T-helper 2 cell (primary cell): Measurements from ENCODE around the gene CASZ1.

Experiments used
- DNase-seq, 5 experiments: peaks; one replicate each; pipeline versions ENCODE4 v3.0.0 to v3.0.0-alpha.2; 2012 to 2022
- total RNA-seq, 2 donors: gene quantifications; one replicate each; lab custom pipeline; 2026; lab: John Stamatoyannopoulos, UW

Gene CASZ1, protein sequence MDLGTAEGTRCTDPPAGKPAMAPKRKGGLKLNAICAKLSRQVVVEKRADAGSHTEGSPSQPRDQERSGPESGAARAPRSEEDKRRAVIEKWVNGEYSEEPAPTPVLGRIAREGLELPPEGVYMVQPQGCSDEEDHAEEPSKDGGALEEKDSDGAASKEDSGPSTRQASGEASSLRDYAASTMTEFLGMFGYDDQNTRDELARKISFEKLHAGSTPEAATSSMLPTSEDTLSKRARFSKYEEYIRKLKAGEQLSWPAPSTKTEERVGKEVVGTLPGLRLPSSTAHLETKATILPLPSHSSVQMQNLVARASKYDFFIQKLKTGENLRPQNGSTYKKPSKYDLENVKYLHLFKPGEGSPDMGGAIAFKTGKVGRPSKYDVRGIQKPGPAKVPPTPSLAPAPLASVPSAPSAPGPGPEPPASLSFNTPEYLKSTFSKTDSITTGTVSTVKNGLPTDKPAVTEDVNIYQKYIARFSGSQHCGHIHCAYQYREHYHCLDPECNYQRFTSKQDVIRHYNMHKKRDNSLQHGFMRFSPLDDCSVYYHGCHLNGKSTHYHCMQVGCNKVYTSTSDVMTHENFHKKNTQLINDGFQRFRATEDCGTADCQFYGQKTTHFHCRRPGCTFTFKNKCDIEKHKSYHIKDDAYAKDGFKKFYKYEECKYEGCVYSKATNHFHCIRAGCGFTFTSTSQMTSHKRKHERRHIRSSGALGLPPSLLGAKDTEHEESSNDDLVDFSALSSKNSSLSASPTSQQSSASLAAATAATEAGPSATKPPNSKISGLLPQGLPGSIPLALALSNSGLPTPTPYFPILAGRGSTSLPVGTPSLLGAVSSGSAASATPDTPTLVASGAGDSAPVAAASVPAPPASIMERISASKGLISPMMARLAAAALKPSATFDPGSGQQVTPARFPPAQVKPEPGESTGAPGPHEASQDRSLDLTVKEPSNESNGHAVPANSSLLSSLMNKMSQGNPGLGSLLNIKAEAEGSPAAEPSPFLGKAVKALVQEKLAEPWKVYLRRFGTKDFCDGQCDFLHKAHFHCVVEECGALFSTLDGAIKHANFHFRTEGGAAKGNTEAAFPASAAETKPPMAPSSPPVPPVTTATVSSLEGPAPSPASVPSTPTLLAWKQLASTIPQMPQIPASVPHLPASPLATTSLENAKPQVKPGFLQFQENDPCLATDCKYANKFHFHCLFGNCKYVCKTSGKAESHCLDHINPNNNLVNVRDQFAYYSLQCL (N-terminal part only)
- 22.5 to 54.6 reads per million in 2 donors for total RNA-seq

DNA sequence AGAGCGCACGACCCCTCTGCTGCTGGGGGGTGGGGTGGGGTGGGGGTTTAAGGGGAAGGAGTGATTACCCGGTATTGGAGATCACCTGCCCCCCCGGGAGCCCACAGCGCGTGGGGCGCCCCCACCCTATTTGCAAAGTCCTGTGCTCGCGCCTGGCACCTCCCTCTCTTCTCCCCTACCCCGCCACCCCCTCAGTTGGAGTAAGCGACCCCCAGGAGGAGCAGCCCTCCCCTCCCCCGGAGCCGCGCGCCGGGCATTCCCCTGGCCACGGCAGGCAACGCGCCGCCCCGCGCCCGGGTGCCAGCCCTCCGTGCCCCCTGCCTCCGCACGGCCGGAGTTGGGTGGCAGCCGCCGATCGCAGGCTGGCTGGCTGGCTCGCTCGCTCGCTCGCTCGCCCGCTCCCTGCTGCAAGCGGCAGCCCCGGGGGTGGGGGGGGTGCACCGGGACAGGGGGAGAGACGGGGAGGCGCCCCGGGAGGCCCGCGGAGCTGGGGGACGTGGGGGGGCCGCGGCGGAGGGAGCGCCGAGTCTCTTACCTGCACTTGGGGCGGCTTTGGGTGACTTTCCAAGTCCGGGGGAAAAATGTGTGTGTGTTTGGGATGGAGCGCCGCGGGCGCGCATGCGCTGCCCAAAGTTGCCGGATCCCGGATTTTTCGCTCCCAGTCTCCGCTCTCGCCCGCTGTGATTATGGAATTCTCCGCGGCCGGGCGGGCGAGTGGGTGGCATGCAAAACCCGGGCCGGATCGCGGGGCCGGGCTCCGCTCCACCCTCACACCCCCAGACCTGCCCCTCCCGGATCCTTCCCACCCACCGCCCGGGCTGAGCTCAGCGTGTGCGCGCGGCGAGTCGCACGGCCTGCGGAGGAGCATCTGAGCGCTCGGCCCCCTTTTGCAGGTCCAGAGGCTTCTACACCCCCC lies at the start of gene CASZ1:
CASZ1 (minus strand) TSS at position 618 of the 916 bp plus-strand sequence. CDS start 102,757 bp downstream, outside the sequence.
- no peak for DNase-seq

DNA sequence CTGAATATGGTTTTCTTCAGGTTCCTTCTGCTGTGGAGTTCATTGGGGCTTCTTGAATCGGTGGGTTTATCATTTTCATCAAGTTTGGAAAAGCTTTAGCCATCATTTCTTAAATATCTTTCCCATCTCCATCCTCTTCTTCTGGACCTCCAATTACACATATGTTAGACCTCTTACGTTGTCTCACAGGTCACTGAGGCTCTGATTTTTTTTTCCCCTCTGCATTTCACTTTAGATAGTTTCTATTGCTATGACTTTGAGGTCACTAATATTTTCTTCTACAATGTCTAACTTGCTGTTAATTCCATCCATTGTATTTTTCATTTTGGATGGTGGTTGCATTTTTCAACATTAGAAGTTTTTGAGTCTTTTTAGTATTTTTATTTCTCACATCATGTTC lies 47.3 kb upstream of the CASZ1 start:
- no peak for DNase-seq

DNA sequence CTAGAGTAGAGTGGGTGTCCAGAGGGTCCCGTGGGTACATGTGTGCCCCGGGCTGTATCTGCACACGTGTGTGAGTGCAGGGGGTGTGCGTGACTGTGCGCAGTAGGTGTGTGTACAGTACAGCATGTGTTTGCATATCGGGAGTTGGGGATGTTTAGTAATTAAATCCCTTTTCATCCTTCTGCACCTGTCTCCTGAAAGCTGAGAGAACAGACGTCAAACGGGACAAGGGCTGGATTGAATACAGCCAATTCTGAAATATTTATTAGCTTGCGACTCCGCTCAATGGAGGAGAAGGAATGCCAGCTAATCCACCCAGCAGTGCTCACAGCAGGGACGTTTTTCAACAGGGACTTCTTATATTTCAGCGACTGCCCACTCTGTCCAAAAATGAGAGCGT lies 44.7 kb upstream of the CASZ1 start:
- no peak for DNase-seq

DNA sequence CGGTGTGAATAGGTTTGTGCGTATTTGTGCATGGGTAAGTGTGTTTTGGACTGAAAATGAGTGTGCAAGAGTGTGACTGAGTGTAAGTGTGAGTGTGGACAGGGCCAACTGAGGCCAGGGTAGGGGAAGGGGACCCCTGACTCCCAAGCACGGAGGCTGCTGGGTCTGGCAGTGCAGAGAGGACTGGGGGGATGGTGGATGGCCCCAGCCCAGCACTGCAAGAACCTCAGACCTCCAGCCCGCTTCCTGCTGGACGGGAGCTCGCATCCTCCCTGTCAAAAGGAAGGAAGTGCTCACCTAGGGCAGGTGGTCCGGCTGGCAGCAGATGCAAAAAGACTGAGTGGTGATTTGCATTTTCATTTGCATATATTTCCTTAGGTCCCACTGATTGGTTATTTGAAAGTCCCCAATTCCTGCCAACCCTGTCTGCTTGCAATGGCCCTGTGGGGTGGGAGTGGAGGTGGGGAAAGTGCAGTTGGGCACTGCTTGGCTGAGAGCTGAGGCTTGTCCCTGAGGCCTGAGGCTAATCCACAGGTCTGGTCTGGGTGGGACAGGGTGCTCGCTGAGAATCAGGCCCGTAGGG lies 42.8 kb upstream of the CASZ1 start:
- DNase-seq, result no peak

DNA sequence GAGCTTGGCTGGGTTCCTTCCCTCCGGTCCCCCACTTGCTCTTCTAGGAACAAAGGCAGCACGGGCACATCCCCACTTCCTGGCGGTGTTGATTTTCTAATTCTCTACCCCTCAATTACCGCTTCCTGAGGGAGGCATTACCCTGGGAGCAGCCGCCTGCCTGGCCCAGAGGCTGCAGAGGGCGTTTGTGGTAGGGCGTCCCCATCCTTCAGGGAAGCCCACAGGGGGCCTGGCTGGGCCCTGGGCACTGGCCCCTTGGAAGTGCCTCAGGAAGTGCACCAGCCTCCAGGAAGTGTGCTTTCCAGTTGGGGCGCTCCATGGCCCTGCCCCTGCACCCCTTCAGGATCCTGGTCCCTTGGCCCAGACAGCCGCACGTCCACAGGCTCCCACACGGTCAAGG lies 42.1 kb upstream of the CASZ1 start:
- no peak for DNase-seq

DNA sequence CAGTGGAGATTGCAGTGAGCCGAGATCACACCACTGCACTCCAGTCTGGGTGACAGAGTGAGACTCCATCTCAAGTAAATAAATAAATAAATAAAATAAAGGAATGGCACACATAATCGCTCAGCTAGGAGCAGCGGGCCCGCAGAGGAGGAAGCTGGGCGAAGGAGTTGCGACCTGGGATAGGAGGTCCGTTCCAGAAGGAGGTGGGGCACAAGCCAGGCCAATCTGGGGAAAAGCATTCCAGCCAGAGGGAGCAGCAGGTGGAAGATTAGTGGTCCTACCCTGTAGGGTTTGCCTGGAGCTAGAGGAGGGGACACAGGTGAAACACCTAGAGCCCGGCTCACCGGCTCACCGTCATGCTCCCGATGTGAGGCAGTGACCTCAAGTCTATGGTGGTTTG lies 40.3 kb upstream of the CASZ1 start:
- DNase-seq, result no peak

DNA sequence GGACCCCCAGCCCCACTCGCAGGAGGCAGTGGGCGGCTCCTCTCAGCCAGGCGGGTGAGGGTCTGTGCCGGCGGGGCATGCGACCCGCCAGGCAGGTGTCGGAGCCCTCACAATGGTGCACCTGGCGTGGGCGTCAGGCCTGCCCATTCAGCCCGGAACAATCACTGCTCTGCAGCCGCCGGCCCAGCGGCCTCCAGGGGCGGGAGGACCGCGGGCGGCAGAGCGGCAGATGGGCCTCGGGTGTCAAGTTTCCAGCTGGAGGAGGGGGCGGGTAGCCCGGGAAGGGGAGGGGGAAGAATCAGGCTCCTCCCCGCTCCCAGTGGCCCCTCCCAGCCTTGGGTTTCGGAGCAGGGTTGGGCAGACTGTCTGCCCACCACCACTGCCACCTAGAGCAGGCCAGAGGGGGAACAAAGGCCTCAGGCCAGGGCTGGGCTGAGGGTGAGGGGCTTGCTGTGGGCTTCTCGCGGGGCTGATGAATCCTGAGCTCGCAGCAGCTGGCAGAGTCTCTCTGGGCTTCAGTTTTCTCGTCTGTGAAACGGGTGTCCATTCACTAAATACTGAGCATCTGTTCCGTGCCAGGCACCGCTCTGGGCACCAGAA lies 39.5 kb upstream of the CASZ1 start:
- no peak for DNase-seq

DNA sequence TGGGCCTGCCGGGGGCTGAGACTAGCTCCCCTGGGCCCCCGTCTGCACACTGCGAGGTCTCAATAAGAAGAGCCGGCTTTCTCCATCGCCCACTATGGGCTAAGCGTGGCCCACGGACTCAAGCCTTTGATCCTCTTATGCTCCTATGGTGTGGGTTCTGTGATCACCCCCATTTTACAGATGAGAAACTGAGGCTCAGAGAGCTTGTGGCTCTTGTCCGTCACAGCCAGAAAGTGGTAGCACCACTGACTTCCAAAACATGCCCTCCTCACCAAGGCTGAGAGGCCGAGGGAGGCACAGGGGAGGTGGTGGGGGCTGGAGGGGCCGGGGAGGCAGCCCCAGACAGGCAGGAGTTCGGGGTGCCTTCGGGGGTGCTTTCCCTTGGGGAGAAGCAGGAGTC lies 39.0 kb upstream of the CASZ1 start:
- no peak for DNase-seq

DNA sequence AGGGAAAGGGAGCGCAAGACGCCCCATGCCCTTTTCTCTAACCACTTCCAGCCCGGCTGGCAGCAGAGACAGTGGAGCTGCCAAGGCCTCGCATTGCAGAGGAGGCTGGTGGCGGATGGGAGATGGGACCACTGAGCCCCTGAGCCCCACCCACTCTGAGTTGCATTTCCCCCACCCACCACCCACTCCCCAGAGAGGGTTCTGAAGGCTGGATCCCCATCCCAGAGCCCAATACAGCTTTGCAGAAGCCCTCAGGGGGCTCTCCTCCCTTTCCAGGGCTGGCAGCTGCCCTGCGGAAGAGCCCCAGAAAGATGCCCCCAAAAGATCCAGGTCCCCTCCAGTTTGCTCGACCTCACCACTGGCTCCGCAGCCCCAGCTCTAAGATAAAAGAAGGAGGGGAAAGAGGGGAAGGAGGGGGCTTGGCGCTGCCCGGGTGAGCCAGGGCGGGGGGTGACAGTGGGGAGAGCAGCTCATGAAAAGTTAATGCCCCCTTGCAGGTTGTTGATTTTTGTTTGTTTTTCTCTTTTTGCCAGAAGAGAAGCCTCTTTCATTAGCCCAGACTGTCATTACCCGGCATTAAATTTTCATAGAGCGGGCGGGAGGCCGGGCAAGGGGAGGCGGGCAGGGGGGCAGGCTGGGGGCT lies 38.4 kb upstream of the CASZ1 start:
- DNase-seq, result no peak

DNA sequence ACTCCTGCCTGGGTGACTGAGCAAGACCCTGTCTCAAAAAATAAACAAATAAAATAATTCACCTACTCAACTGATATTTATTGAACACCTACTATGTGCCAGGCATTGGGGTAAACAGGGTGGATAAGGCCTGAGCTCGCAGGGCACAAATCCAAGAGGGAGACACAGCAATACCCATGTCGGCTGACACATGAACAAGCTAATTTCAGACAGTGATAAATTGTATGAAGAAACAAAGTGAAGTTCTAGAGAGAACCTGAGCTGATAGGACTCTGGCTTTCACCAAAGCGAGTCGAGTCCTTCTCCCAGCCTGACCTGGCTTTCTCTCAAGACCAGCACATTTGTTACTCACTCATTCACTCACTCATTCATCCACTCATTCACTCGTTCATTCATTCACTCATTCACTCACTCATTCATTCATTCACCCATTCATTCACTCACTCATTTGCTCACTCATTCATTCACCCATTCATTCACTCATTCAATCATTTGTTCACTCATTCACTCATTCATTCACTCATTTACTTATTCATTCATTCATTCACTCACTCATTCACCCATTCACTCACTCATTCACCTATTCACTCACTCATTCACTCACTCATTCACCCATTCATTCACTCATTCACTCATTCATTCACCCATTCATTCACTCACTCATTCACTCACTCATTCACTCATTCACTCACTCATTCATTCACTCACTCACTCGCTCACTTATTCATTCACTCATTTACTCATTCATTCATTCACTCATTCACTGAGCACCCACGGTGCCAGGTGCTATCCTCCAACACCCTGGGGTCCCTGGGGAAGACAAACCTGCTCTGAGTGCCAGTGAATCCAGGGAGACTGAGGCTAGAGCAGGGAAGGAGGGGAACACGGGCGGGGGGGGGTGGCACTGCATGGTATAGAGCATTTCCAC lies 37.4 kb upstream of the CASZ1 start:
- DNase-seq, result peak in 1 of 5 experiments; percentile 14

DNA sequence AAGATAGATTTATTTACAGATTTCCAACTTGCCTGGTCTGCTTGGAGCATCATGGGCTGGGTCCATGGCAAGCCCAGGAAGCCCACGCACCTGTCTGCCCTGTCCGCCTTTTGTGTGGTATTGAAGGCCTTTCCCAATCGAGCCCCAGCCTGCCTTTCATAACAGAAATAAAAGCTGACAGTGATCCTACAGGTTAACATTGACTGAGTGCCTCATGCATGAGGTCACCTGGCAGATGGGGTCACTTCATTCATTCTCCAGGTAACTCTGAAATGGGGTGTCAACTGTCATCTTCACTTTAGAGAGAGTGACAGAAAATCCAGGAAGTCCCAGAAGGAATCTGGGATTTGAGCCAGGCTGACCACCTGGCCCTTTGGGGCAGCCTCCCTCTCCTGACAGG lies 36.3 kb upstream of the CASZ1 start:
- DNase-seq, result no peak

DNA sequence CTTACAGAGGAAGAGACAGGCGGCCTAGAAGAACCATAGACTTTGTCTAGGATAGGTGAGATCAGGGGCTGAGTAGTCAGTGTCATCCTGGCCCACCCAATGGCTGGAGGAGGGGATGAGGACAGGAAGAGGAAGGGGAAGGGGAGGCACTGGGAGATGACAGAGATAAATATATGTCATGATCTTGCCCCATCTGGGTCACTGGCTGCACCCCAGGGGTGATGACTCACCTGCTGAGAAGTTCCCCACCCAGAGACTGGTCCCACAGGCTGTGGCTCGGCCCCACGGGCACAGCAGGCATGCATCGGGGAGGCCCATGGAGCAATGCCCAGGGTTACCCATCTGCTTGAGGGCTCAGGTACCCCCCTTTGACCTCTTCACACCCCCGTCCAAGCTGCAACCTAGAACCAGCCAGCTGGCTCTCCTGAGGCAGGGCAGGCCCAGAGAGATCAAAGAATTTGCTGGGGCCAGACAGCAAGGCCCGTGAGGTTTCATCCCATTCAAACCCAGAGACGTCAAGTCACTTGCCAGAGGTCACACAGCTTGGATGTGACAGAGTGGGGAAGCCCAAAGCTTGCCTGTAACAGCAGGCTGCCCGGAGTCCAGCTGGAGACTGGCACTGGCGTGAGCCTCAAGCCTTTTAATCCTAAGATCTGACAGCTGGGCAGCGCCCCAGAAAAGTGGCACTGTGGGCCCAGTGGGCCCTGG lies 34.7 kb upstream of the CASZ1 start:
- peak in 1 of 5 experiments; percentile 20 for DNase-seq

DNA sequence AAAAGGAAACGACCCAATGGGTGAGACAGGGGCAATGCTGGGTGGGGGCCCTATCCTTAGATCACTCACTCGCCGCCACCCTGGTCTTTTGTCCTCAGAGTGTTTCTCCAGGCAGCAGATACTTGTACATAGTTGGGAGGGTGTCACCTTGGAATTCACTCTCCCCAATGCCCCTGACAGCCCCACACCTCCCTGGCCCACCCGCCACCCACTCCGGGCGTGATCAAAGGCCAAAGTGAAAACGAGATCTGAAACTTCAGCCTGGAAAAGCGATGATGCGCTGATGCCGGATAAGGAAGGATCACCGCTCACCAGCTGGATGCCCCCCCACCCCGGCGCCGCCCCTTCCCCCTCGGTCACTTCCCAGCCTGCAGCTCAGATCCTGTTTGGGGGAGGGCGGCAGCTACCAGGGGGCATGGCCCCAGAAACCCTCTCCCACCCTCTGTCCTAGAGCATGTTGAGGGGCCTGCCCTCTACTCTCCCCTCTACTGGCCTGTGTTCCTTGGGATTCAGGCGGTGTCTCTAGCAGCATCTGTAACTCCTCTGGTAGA lies 33.6 kb upstream of the CASZ1 start:
- no peak for DNase-seq

DNA sequence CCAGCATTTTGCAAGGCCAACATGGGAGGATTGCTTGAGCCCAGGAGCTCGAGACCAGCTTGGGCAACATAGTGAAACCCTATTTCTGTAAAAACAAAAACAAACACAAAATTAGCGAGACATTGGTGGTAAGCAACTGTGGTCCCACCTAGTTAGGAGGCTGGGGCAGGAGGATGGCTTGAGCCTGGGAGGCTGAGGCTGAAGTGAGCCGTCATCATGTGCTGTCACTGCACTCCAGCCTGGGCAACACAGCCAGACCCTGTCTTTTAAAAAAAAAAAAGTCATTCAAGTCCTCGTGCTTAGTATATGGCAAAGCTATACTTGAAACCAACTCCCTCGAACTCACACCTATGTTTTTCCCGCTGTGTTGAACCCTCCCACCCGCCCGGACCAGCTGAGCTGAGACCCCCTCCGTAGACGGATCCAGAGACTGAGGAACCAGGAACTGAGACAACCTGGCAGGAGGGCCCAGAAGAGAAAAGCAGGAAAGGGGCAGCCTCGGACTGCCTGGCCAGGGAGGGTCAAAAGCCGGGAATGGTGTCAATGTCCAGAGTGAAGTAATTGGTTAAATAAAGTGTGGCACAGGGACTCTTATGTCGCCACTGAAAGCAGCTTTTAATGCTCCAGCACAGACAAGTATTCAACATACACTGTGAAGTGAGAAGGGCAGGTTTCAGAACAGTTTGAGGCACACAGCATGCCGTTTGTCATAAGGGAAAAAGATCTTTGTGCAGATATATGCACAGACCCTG lies 32.8 kb upstream of the CASZ1 start:
- no peak for DNase-seq

DNA sequence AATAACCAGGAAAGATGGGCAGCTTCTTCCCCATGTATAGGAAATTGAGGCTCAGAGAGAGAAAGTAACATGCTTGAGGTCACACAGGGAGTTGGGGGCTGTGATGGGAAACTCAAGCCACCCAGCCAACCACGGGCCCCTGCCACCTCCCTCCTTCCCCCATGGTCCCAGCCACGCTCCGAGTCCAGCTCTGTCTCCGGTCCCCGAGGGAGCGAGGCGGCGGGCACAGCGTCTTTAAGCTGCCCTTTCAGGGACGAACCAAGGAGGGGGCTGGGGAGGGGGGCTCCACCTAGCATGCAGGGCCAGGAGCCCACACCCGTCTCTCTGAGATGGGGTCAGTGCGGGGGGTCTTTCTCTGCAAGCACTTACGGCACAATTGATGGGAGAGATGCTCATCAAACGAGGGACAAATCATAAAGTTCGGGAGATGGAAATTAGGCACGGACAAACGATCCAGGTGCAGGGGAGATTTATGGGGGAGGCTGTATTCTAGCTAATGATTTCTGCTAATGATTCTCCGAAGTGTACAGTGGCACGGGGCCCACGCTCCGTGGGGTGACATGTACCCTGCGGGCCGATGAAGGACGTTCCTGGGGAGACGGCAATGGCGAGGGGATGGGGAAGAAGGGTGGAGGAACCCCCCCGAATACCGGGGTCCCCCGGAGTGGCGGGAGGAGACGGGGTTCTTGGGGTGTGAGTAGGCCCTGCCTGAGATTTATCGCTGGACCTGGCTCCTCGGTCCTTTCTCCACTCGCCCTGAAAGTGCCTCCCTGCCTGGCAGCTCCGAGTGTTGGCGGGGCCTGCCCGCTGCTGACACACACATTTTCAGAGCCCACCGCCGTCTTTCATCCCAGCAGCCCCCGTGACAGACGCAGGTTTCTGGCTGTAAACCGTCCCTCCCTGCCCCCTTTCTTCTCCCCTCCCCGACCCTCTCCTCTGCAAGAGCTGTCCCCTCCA lies 31.2 kb upstream of the CASZ1 start:
- DNase-seq, result no peak

DNA sequence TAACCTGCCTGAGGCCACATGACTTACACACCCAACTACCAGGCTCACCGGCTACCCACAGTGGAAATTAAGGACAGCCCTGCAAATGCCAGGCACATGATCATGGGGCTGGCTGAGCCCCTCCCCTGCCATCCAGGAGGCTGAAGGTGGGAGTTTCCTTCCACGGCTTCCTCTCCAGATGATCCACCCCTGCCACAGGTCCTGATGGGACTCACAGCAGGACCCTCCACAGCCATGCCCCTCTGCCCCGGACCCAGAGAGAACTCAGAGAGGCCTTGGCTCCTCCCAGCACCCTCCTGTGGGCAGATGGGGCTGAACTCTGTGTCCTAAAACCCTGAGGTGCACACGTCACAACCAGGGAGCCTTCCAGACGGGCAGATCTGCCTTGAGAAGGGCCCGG lies 29.1 kb upstream of the CASZ1 start:
- no peak for DNase-seq
